GM19372 (cell line): Measurements from ENCODE around the gene LIMK1.
"Not testable (repeated sequence)": the region's sequence is repeated elsewhere in the genome, so short reads cannot be mapped to it uniquely, and the experiment has no call there.

ENCODE experiments used
- ATAC-seq: cut with Tn5 transposase; IDR thresholded peaks from one replicate; pipeline ENCODE4 v1.9.1; 2021; ENCODE audit warnings: mild to moderate bottlenecking, low read depth, moderate library complexity; ENCODE audit not compliant: unreplicated experiment

The LIMK1 gene

GRCh38 chr7:74119831-74120230, 36.2 kb downstream of the LIMK1 start:
- ATAC-seq: no peak

GRCh38 chr7:74121401-74122249, 38.0 kb downstream of the LIMK1 start:
- ATAC-seq: no peak

- ATAC-seq: not testable (repeated sequence)
Measured at GRCh38 chr7:74123892-74124291, 40.3 kb downstream of the LIMK1 start.

- ATAC-seq: no peak
Measured at GRCh38 chr7:74126220-74126880, 42.7 kb downstream of the LIMK1 start.

- ATAC-seq: no peak
Measured at GRCh38 chr7:74129887-74130286, 46.3 kb downstream of the LIMK1 start.

GRCh38 chr7:74130518-74130917, 46.9 kb downstream of the LIMK1 start:
- no peak for ATAC-seq

- ATAC-seq: no peak
Measured at GRCh38 chr7:74134117-74134620, 50.6 kb downstream of the LIMK1 start.

GRCh38 chr7:74138334-74138867, 54.8 kb downstream of the LIMK1 start:
- ATAC-seq: no peak

- no peak for ATAC-seq
Measured at GRCh38 chr7:74138945-74139843, 55.6 kb downstream of the LIMK1 start.

- ATAC-seq: no peak
Measured at GRCh38 chr7:74141705-74142104, 58.1 kb downstream of the LIMK1 start.

- ATAC-seq: no peak
Measured at GRCh38 chr7:74143383-74143782, 59.8 kb downstream of the LIMK1 start.

GRCh38 chr7:74148491-74148890, 64.9 kb downstream of the LIMK1 start:
- ATAC-seq: no peak

GRCh38 chr7:74149071-74149470, 65.5 kb downstream of the LIMK1 start:
- no peak for ATAC-seq

- ATAC-seq: no peak
Measured at GRCh38 chr7:74149603-74150002, 66.0 kb downstream of the LIMK1 start.

- no peak for ATAC-seq
Measured at GRCh38 chr7:74153736-74154135, 70.1 kb downstream of the LIMK1 start.

GRCh38 chr7:74155810-74156395, 72.3 kb downstream of the LIMK1 start:
- ATAC-seq: no peak

- no peak for ATAC-seq
Measured at GRCh38 chr7:74157605-74158004, 74.0 kb downstream of the LIMK1 start.

GRCh38 chr7:74164985-74165456, 81.4 kb downstream of the LIMK1 start:
- no peak for ATAC-seq

- ATAC-seq: no peak
Measured at GRCh38 chr7:74165867-74166593, 82.4 kb downstream of the LIMK1 start.
